HepG2 (cell line): ENCODE results near the gene C4orf33. TPM values are rescaled to one million over a fixed set of nuclear protein-coding genes. Genes with fewer than 3 reads are reported as not detected.

ENCODE experiments used
- ATAC-seq: fragments of 200-7000 bp; cut with Tn5 transposase; 3 replicates; pipeline ENCODE4 v1.9.1; 2020; ENCODE audit warnings: mild to moderate bottlenecking, moderate library complexity
- BruUV-seq: library from RNA; stranded (reverse); fragments of 400-500 nt; replicated peaks from 2 replicates; lab custom pipeline; 2021; lab: Mats Ljungman, UMichigan
- CTCF ChIA-PET: fragments of 300-600 bp; formaldehyde crosslinking; extraction: SDS; loops from one replicate; lab custom pipeline; 2021; ENCODE audit warnings: low total read pairs, inconsistent platforms, low intra/inter-chr PET ratio; lab: Yijun Ruan, JAX
- POLR2A ChIA-PET: fragments of 350-600 bp; sonication (Branson Sonifier 250); formaldehyde crosslinking; loops from one replicate; lab custom pipeline; 2020; ENCODE audit warnings: antibody characterized with exemption, inconsistent platforms; lab: Yijun Ruan, JAX
- DNase-seq: peaks from one replicate; pipeline ENCODE4 v3.0.0-alpha.2; 2015; ENCODE audit warnings: low spot score
- FAIRE-seq: peaks from 3 replicates; lab custom pipeline; 2011; peaks lifted over from hg19 to GRCh38; lab: Jason Lieb, UNC
- H2AFZ ChIP-seq: one replicate; pipeline ENCODE4 v1.6.1; 2011; ENCODE audit warnings: low read length, inconsistent platforms
- H3K27ac ChIP-seq: fragments of 300-600 bp; 3 replicates; pipeline ENCODE4 v1.8.0; 2011; ENCODE audit warnings: mixed run types, mild to moderate bottlenecking, mixed read lengths, low read length, inconsistent platforms; ENCODE audit not compliant: insufficient read depth; ENCODE audit errors: extremely low read length
- H3K27me3 ChIP-seq, 2 experiments: fragments of 200-600 bp in 1 of 2; 2 replicates in 1 of 2; 3 replicates in 1 of 2; pipeline versions ENCODE4 v1.6.0 to v1.8.0; 2011; ENCODE audit warnings: low read length in 2 of 2, mild to moderate bottlenecking in 2 of 2, moderate library complexity in 2 of 2, inconsistent platforms in 1 of 2; ENCODE audit not compliant: insufficient read depth in 2 of 2, control insufficient read depth in 1 of 2
- H3K36me3 ChIP-seq, 2 experiments: fragments of 200-600 bp in 1 of 2; replicated peaks in 1 of 2; 2 replicates in 1 of 2; 3 replicates in 1 of 2; pipeline versions ENCODE4 v1.5.1 to v1.8.0; 2011; ENCODE audit warnings: low read length in 2 of 2, inconsistent platforms in 1 of 2; ENCODE audit not compliant: insufficient read depth in 2 of 2, control insufficient read depth in 1 of 2
- H3K4me1 ChIP-seq: 2 replicates; pipeline ENCODE4 v1.5.1; 2012; ENCODE audit warnings: low read length, inconsistent platforms; ENCODE audit not compliant: insufficient read depth
- H3K4me2 ChIP-seq: 2 replicates; pipeline ENCODE4 v1.6.0; 2011; ENCODE audit warnings: low read depth, low read length, inconsistent platforms
- H3K4me3 ChIP-seq, 3 experiments: fragments of 200-600 bp in 1 of 3; sonication (generic), shearing (Covaris generic) in 1 of 3; replicated peaks in 1 of 3; 2 replicates each; pipeline ENCODE4 v1.5.1; 2011 to 2016; ENCODE audit warnings: low read length in 3 of 3, inconsistent platforms in 2 of 3, low read depth in 2 of 3, mild to moderate bottlenecking in 2 of 3, control low read depth in 1 of 3, mixed read lengths in 1 of 3; ENCODE audit not compliant: insufficient read depth in 1 of 3
- H3K79me2 ChIP-seq: one replicate; pipeline ENCODE4 v1.6.1; 2011; ENCODE audit warnings: low read length, inconsistent platforms; ENCODE audit not compliant: insufficient read depth
- H3K9ac ChIP-seq: 2 replicates; pipeline ENCODE4 v1.6.0; 2011; ENCODE audit warnings: mild to moderate bottlenecking, low read depth, low read length, inconsistent platforms; ENCODE audit not compliant: insufficient read depth
- H3K9me3 ChIP-seq: 2 replicates; pipeline ENCODE4 v1.5.1; 2012; ENCODE audit warnings: mild to moderate bottlenecking, low read length
- H4K20me1 ChIP-seq: 2 replicates; pipeline ENCODE4 v1.6.0; 2011; ENCODE audit warnings: inconsistent platforms, mild to moderate bottlenecking, low read length, moderate library complexity; ENCODE audit not compliant: insufficient read depth
- AGO2 ChIP-seq: fragments of 200-400 bp; formaldehyde crosslinking; optimal IDR thresholded peaks from 2 replicates; pipeline ENCODE3; 2017; ENCODE audit warnings: mild to moderate bottlenecking, low read depth, low read length, moderate library complexity
- CREM ChIP-seq, 2 experiments: sonication (generic) in 1 of 2; formaldehyde crosslinking in 1 of 2; IDR thresholded peaks; 2 replicates each; pipeline versions ENCODE4 v1.4.0 to v1.6.1; 2016 to 2020; ENCODE audit warnings: antibody characterized with exemption in 1 of 2, mild to moderate bottlenecking in 1 of 2, missing genetic modification reagents in 1 of 2
- FOXP4 ChIP-seq: sonication (generic); formaldehyde crosslinking; IDR thresholded peaks from 2 replicates; pipeline ENCODE4 v1.4.0; 2020; ENCODE audit warnings: missing genetic modification reagents
- HOXA7 ChIP-seq: sonication (generic); formaldehyde crosslinking; IDR thresholded peaks from 2 replicates; pipeline ENCODE4 v1.8.1; 2022; ENCODE audit warnings: mild to moderate bottlenecking, missing genetic modification reagents, moderate library complexity
- KDM5A ChIP-seq: fragments of 200-600 bp; sonication (generic); IDR thresholded peaks from 2 replicates; pipeline ENCODE4 v1.7.0; 2018; ENCODE audit warnings: antibody characterized with exemption, mild to moderate bottlenecking, low read length, borderline replicate concordance
- POGZ ChIP-seq: sonication (generic); formaldehyde crosslinking; IDR thresholded peaks from 2 replicates; pipeline ENCODE4 v1.4.0; 2020; ENCODE audit warnings: mild to moderate bottlenecking, missing genetic modification reagents
- TBX3 ChIP-seq: fragments of 450-650 bp; IDR thresholded peaks from 2 replicates; pipeline ENCODE4 v1.6.1; 2017; ENCODE audit warnings: antibody characterized with exemption, mild to moderate bottlenecking, inconsistent platforms, borderline replicate concordance
- ZFX ChIP-seq: sonication (generic); formaldehyde crosslinking; IDR thresholded peaks from 2 replicates; pipeline ENCODE4 v1.4.0; 2020; ENCODE audit warnings: mild to moderate bottlenecking, low read depth, missing genetic modification reagents, moderate library complexity
- ZNF687 ChIP-seq: sonication (generic); formaldehyde crosslinking; IDR thresholded peaks from 2 replicates; pipeline ENCODE4 v1.5.1; 2020; ENCODE audit warnings: mild to moderate bottlenecking, missing genetic modification reagents, moderate library complexity
- ZNF83 ChIP-seq: sonication (generic); formaldehyde crosslinking; IDR thresholded peaks from 2 replicates; pipeline ENCODE4 v1.4.0; 2020; ENCODE audit warnings: missing genetic modification reagents, mild to moderate bottlenecking, borderline replicate concordance
- ZUFSP ChIP-seq: sonication (generic); formaldehyde crosslinking; IDR thresholded peaks from 2 replicates; pipeline ENCODE4 v1.9.0; 2021; ENCODE audit warnings: missing genetic modification reagents, mild to moderate bottlenecking, borderline replicate concordance
- in situ Hi-C: cut with HindIII; loops from 2 replicates; pipeline ENCODE4 v1.10.0; 2017; ENCODE audit warnings: low pct_unique_long_range_greater_than_20kb; ENCODE audit not compliant: extremely low pct_ligation_motif_present
- intact Hi-C: fragments of 100-400 bp; cut with micrococcal nuclease; formaldehyde crosslinking; loops from one replicate; pipeline ENCODE4 v1.10.0; 2022; ENCODE audit not compliant: unreplicated experiment
- polyA plus RNA-seq, 8 experiments: library from polyadenylated mRNA; depleted of rRNA in 3 of 8; stranded (reverse) in 7 of 8; unstranded in 1 of 8; fragments of >200 nt; fragmentation: Illumina TruSeq in 4 of 8; extraction: Trizol in 4 of 8; gene quantifications; 2 replicates each; pipeline versions ENCODE4 v1.2.1 to v1.2.3, GENCODE V29; 2011 to 2016; ENCODE audit warnings: low read depth in 4 of 8, missing spikeins in 1 of 8, mixed read lengths in 1 of 8; ENCODE audit not compliant: insufficient read depth in 1 of 8
- total RNA-seq, 5 experiments: library from RNA; depleted of rRNA; stranded (reverse); fragments of >200 nt; fragmentation: Illumina TruSeq; extraction: Trizol; gene quantifications; 2 replicates each; pipeline ENCODE4 v1.2.3, GENCODE V29; 2016; ENCODE audit warnings: low read depth in 1 of 5
- TF ChIP-seq, protein P1 (sequence below): IDR thresholded peaks from 2 replicates; pipeline ENCODE4 v1.4.0; 2020; ENCODE audit warnings: mild to moderate bottlenecking, missing genetic modification reagents

The C4orf33 gene
- total and polyA plus RNA-seq, 2 of the 13 experiments (the other 11 are each of a cell fraction or from before 2014, with no cell fraction given), result 2.8 to 3.3 TPM

DNA sequence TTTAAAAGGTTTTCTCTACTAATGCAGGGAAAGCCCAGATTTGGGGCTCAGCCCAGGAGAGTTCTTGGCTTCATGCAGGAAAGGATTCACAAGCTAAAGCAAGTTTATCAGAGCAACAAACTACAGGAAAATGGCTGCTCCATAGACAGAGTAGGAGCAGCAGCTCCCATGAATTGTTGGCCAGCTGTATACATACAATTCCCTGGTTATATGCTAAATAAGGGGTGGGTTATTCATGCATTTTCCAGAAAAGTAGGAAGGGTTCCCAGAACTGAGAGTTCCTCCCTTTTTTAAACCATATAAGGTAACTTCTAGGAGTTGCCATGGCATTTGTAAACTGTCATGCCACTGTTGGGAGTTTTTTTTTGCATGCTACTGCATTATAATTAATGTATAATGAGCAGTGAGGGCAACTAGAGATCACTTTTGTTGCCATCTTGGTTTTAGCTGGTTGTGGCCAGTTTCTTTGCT, 2.6 kb downstream of the C4orf33 start:
- no peaks in the 10 kb centered on the region for H3K79me2 ChIP-seq
- no peak overlapping the region for H3K4me2 ChIP-seq
- no peaks in the 10 kb centered on the region for H3K9me3 ChIP-seq
- peak overlapping the region; percentile 2 for H2AFZ ChIP-seq
- BruUV-seq, result no TSS peak
- intact Hi-C loops (loop anchor here (5.0 to 10.0 kb wide), 2 partner anchors 141 to 234 kb away; no protein-coding TSS in a partner anchor), in situ Hi-C loops (no loop called here)
- H3K27ac ChIP-seq, result no peak overlapping the region
- CTCF ChIA-PET, result no interaction called here
- FAIRE-seq (no peak), ATAC-seq (no peak), DNase-seq (no peak)
- no peaks in the 10 kb centered on the region for H3K36me3 ChIP-seq
- POLR2A ChIA-PET, result no interaction called here
- peaks cover 18% of the 10 kb centered on the region for H3K4me1 ChIP-seq
- H3K4me3 ChIP-seq, result no peak overlapping the region
- H4K20me1 ChIP-seq, result no peaks in the 10 kb centered on the region
- no peaks in the 10 kb centered on the region for H3K27me3 ChIP-seq
- H3K9ac ChIP-seq, result no peak overlapping the region
- TF ChIP-seq ZNF687 (CRISPR knock-in tag) (no peak), HOXA7 (CRISPR knock-in tag) (no peak), AGO2 (no peak), CREM (IDR thresholded peaks at IDR 0.05) (no peak), CREM (CRISPR knock-in tag; IDR thresholded peaks at IDR 0.05) (no peak), ZNF83 (CRISPR knock-in tag) (no peak), TBX3 (no peak), KDM5A (no peak), FOXP4 (no peak), ZUFSP (no peak), ZFX (no peak), POGZ (CRISPR knock-in tag) (no peak)
- TF ChIP-seq, protein P1, sequence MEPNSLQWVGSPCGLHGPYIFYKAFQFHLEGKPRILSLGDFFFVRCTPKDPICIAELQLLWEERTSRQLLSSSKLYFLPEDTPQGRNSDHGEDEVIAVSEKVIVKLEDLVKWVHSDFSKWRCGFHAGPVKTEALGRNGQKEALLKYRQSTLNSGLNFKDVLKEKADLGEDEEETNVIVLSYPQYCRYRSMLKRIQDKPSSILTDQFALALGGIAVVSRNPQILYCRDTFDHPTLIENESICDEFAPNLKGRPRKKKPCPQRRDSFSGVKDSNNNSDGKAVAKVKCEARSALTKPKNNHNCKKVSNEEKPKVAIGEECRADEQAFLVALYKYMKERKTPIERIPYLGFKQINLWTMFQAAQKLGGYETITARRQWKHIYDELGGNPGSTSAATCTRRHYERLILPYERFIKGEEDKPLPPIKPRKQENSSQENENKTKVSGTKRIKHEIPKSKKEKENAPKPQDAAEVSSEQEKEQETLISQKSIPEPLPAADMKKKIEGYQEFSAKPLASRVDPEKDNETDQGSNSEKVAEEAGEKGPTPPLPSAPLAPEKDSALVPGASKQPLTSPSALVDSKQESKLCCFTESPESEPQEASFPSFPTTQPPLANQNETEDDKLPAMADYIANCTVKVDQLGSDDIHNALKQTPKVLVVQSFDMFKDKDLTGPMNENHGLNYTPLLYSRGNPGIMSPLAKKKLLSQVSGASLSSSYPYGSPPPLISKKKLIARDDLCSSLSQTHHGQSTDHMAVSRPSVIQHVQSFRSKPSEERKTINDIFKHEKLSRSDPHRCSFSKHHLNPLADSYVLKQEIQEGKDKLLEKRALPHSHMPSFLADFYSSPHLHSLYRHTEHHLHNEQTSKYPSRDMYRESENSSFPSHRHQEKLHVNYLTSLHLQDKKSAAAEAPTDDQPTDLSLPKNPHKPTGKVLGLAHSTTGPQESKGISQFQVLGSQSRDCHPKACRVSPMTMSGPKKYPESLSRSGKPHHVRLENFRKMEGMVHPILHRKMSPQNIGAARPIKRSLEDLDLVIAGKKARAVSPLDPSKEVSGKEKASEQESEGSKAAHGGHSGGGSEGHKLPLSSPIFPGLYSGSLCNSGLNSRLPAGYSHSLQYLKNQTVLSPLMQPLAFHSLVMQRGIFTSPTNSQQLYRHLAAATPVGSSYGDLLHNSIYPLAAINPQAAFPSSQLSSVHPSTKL (CRISPR knock-in tag), result no peak
